ENCODE measurements around the gene MS4A15. TPM values are rescaled to one million over a fixed set of nuclear protein-coding genes. Genes with fewer than 3 reads are reported as not detected.
A peak's percentile ranks its signal among the peaks of the same experiment; 100 is the strongest.

Gene MS4A15
- total and polyA plus RNA-seq, 7 experiments from 2014 or later = not detected

DNA sequence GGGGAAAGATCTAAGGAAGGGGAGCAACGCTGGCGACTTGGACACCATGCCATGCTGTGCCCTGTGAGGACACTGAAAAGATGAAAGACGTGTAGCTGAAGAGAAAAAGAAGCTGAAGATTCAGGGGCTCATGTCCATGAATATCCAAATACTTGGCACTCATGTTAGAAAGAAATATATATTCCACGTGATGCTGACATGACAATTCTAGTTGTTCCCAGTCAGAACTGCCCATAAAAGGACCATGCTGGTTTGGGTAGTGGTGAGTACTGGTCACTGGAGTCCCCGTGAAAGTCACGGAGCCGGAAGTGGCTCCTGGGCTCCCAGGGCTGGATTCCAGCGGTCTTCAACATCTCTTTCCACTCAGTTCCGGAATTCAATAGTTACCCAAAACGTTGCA, 9.9 kb downstream of the MS4A15 start:
- CTCF ChIA-PET = no interaction called here
- H3K9me3 Mint-ChIP-seq = no peaks in the 10 kb centered on the region

GRCh38 chr11:60767388-60767811, 10.7 kb downstream of the MS4A15 start:
- ChIA-PET CTCF (no interaction called here), POLR2A (no interaction called here)
- intact Hi-C loops (cut with micrococcal nuclease) = no loop called here
- Mint-ChIP-seq H3K4me1 (peaks cover 0 to 6% (median 0%) of the 10 kb centered on the region in 7 donors), H3K9me3 (no peaks in the 10 kb centered on the region), H3K36me3 (no peaks in the 10 kb centered on the region), H3K27ac (no peak overlapping the region), H3K27me3 (peaks cover 4 to 34% (median 20%) of the 10 kb centered on the region in 5 donors), H3K4me3 (no peak overlapping the region)
- Histone ChIP-seq H3K27ac (ENCODE audit: low read depth, low read length) (no peak overlapping the region), H3K36me3 (ENCODE audit: control insufficient read depth in 2 of 3, insufficient read depth in 3 of 3, low read length in 3 of 3) (no peaks in the 10 kb centered on the region), H3K9me3 (ENCODE audit: control insufficient read depth in 2 of 3, low read length in 3 of 3) (no peaks in the 10 kb centered on the region), H3K4me3 (ENCODE audit: low read length) (no peak overlapping the region), H3K4me1 (ENCODE audit: control insufficient read depth in 2 of 2, insufficient read depth in 2 of 2, low read length in 2 of 2) (no peaks in the 10 kb centered on the region), H3K27me3 (ENCODE audit: control insufficient read depth in 2 of 2, insufficient read depth in 2 of 2, low read length in 2 of 2) (no peaks in the 10 kb centered on the region)
- DNase-seq = peak in 1 of 9 donors; percentile 48
- ATAC-seq = no peak

More for the DNA sequence above, 9.9 kb downstream of the MS4A15 start:
- no peak for ATAC-seq
- DNase-seq = no peak
- Histone ChIP-seq H3K27ac (ENCODE audit: low read depth, low read length) (no peak overlapping the region), H3K27me3 (ENCODE audit: control insufficient read depth in 2 of 2, insufficient read depth in 2 of 2, low read length in 2 of 2) (no peaks in the 10 kb centered on the region), H3K36me3 (ENCODE audit: control insufficient read depth in 2 of 3, insufficient read depth in 3 of 3, low read length in 3 of 3) (no peaks in the 10 kb centered on the region), H3K9me3 (ENCODE audit: control insufficient read depth in 2 of 3, low read length in 3 of 3) (no peaks in the 10 kb centered on the region), H3K4me1 (ENCODE audit: control insufficient read depth in 2 of 2, insufficient read depth in 2 of 2, low read length in 2 of 2) (no peaks in the 10 kb centered on the region), H3K4me3 (ENCODE audit: low read length) (no peak overlapping the region)
- Mint-ChIP-seq H3K4me3 (no peak overlapping the region), H3K4me1 (peaks cover 0 to 6% (median 0%) of the 10 kb centered on the region in 7 donors), H3K36me3 (no peaks in the 10 kb centered on the region), H3K27me3 (peaks cover 10 to 30% (median 20%) of the 10 kb centered on the region in 5 donors), H3K27ac (no peak overlapping the region)
- POLR2A ChIA-PET = no interaction called here
- intact Hi-C loops (cut with micrococcal nuclease) = no loop called here

DNA sequence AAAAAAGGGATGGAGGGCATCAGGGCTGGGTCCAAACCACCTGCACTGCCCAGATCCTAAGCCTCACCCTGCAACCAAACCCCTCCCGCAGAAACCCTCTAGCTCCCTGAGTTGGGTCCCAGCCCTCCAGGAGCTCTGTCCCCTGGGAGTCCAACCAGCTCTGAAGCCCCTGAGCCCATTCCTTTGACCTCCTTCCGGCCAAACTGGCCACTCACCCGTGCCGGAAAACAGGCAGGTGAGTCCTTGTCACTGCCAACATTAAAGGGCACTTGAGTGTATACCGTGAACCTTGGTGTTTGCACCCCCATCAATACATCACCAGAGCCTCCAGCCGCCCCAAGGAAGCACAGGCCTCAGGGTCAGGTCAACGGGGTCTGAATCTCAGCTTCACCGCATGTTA, 11.5 kb downstream of the MS4A15 start:
- Histone ChIP-seq H3K4me1 (ENCODE audit: control insufficient read depth in 2 of 2, insufficient read depth in 2 of 2, low read length in 2 of 2) (no peaks in the 10 kb centered on the region), H3K9me3 (ENCODE audit: control insufficient read depth in 2 of 3, low read length in 3 of 3) (no peaks in the 10 kb centered on the region), H3K36me3 (ENCODE audit: control insufficient read depth in 2 of 3, insufficient read depth in 3 of 3, low read length in 3 of 3) (no peaks in the 10 kb centered on the region), H3K4me3 (ENCODE audit: low read length) (no peak overlapping the region), H3K27ac (ENCODE audit: low read depth, low read length) (no peak overlapping the region), H3K27me3 (ENCODE audit: control insufficient read depth in 2 of 2, insufficient read depth in 2 of 2, low read length in 2 of 2) (no peaks in the 10 kb centered on the region)
- H3K36me3 Mint-ChIP-seq = no peaks in the 10 kb centered on the region
- H3K4me1 Mint-ChIP-seq = peaks cover 0 to 6% (median 0%) of the 10 kb centered on the region in 7 donors
- ChIA-PET POLR2A (no interaction called here), CTCF (no interaction called here)
- no peak for ATAC-seq
- no peak overlapping the region for H3K4me3 Mint-ChIP-seq
- DNase-seq = no peak
- no peaks in the 10 kb centered on the region for H3K9me3 Mint-ChIP-seq
- intact Hi-C loops (cut with micrococcal nuclease) = no loop called here
- peaks cover 4 to 30% (median 20%) of the 10 kb centered on the region in 5 donors for H3K27me3 Mint-ChIP-seq
- no peak overlapping the region for H3K27ac Mint-ChIP-seq

- H3K27me3 Mint-ChIP-seq = peaks cover 4 to 23% (median 19%) of the 10 kb centered on the region in 5 donors
- Histone ChIP-seq H3K4me1 (ENCODE audit: control insufficient read depth in 2 of 2, insufficient read depth in 2 of 2, low read length in 2 of 2) (no peaks in the 10 kb centered on the region), H3K36me3 (ENCODE audit: control insufficient read depth in 2 of 3, insufficient read depth in 3 of 3, low read length in 3 of 3) (no peaks in the 10 kb centered on the region), H3K27me3 (ENCODE audit: control insufficient read depth in 2 of 2, insufficient read depth in 2 of 2, low read length in 2 of 2) (no peaks in the 10 kb centered on the region), H3K27ac (ENCODE audit: low read depth, low read length) (no peak overlapping the region), H3K9me3 (ENCODE audit: control insufficient read depth in 2 of 3, low read length in 3 of 3) (no peaks in the 10 kb centered on the region), H3K4me3 (ENCODE audit: low read length) (no peak overlapping the region)
- no peak overlapping the region for H3K27ac Mint-ChIP-seq
- H3K4me1 Mint-ChIP-seq = peaks cover 0 to 6% (median under 1%) of the 10 kb centered on the region in 7 donors
- no peak for ATAC-seq
- H3K36me3 Mint-ChIP-seq = no peaks in the 10 kb centered on the region
- no peaks in the 10 kb centered on the region for H3K9me3 Mint-ChIP-seq
- no peak for DNase-seq
- no peak overlapping the region for H3K4me3 Mint-ChIP-seq
- intact Hi-C loops (cut with micrococcal nuclease) = no loop called here
- POLR2A ChIA-PET = no interaction called here
- CTCF ChIA-PET = no interaction called here
Observed at GRCh38 chr11:60769273-60769672, 12.6 kb downstream of the MS4A15 start.

- H3K27me3 ChIP-seq (ENCODE audit: control insufficient read depth in 2 of 2, insufficient read depth in 2 of 2, low read length in 2 of 2) = no peaks in the 10 kb centered on the region
Observed at GRCh38 chr11:60769811-60770210, 13.1 kb downstream of the MS4A15 start.

DNA sequence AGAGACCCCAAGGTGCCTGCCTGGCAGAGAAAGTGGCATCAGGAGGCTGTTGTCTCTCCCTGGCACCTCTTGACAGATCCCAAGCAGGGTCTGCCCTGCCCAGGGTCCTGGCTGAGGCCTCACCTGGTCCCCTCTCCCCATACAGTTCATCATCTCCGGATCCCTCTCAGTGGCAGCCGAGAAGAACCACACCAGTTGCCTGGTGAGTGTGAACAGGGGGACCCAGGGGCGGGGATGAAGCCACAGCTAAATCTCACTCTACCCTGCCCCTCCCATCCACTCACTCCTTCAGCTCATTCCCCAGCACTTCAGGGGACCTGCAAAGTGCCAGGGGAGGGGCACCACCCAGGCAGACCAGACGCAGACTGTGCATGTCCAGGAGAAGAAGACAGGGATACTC, 14.5 kb downstream of the MS4A15 start:
- Histone ChIP-seq H3K4me1 (ENCODE audit: control insufficient read depth in 2 of 2, insufficient read depth in 2 of 2, low read length in 2 of 2) (no peaks in the 10 kb centered on the region), H3K36me3 (ENCODE audit: control insufficient read depth in 2 of 3, insufficient read depth in 3 of 3, low read length in 3 of 3) (no peaks in the 10 kb centered on the region), H3K27ac (ENCODE audit: low read depth, low read length) (no peak overlapping the region), H3K27me3 (ENCODE audit: control insufficient read depth in 2 of 2, insufficient read depth in 2 of 2, low read length in 2 of 2) (no peaks in the 10 kb centered on the region), H3K9me3 (ENCODE audit: control insufficient read depth in 2 of 3, low read length in 3 of 3) (no peaks in the 10 kb centered on the region), H3K4me3 (ENCODE audit: low read length) (no peak overlapping the region)
- H3K4me3 Mint-ChIP-seq = no peak overlapping the region
- H3K27me3 Mint-ChIP-seq = peaks cover 4 to 15% (median 11%) of the 10 kb centered on the region in 5 donors
- no peaks in the 10 kb centered on the region for H3K9me3 Mint-ChIP-seq
- peaks cover 6 to 14% (median 10%) of the 10 kb centered on the region in 7 donors for H3K4me1 Mint-ChIP-seq
- POLR2A ChIA-PET = no interaction called here
- H3K36me3 Mint-ChIP-seq = no peaks in the 10 kb centered on the region
- no peak for DNase-seq
- no peak for ATAC-seq
- CTCF ChIA-PET = no interaction called here
- intact Hi-C loops (cut with micrococcal nuclease) = no loop called here
- H3K27ac Mint-ChIP-seq = no peak overlapping the region

More at GRCh38 chr11:60769811-60770210, 13.1 kb downstream of the MS4A15 start:
- no peaks in the 10 kb centered on the region for H3K4me1 ChIP-seq (ENCODE audit: control insufficient read depth in 2 of 2, insufficient read depth in 2 of 2, low read length in 2 of 2)
- H3K36me3 ChIP-seq (ENCODE audit: control insufficient read depth in 2 of 3, insufficient read depth in 3 of 3, low read length in 3 of 3) = no peaks in the 10 kb centered on the region
- no peaks in the 10 kb centered on the region for H3K9me3 ChIP-seq (ENCODE audit: control insufficient read depth in 2 of 3, low read length in 3 of 3)
- Mint-ChIP-seq H3K27ac (no peak overlapping the region), H3K36me3 (no peaks in the 10 kb centered on the region), H3K9me3 (no peaks in the 10 kb centered on the region), H3K27me3 (peaks cover 4 to 20% (median 17%) of the 10 kb centered on the region in 5 donors), H3K4me1 (peaks cover 2 to 6% (median 6%) of the 10 kb centered on the region in 7 donors), H3K4me3 (no peak overlapping the region)
- DNase-seq (no peak), ATAC-seq (no peak)
- POLR2A ChIA-PET = no interaction called here
- CTCF ChIA-PET = no interaction called here
- no peak overlapping the region for H3K4me3 ChIP-seq (ENCODE audit: low read length)
- no peak overlapping the region for H3K27ac ChIP-seq (ENCODE audit: low read depth, low read length)
- intact Hi-C loops (cut with micrococcal nuclease) = no loop called here

GRCh38 chr11:60771879-60772525, 15.3 kb downstream of the MS4A15 start:
- H3K4me1 ChIP-seq (ENCODE audit: control insufficient read depth in 2 of 2, insufficient read depth in 2 of 2, low read length in 2 of 2) = no peaks in the 10 kb centered on the region
- Mint-ChIP-seq H3K36me3 (no peaks in the 10 kb centered on the region), H3K27ac (peak overlapping the region in 1 of 9 donors; percentile 85), H3K4me1 (peaks cover 5 to 14% (median 10%) of the 10 kb centered on the region in 7 donors), H3K27me3 (peaks cover 2 to 8% (median 3%) of the 10 kb centered on the region in 5 donors), H3K9me3 (no peaks in the 10 kb centered on the region), H3K4me3 (no peak overlapping the region)
- no peaks in the 10 kb centered on the region for H3K27me3 ChIP-seq (ENCODE audit: control insufficient read depth in 2 of 2, insufficient read depth in 2 of 2, low read length in 2 of 2)
- POLR2A ChIA-PET = no interaction called here
- CTCF ChIA-PET = no interaction called here
- H3K36me3 ChIP-seq (ENCODE audit: control insufficient read depth in 2 of 3, insufficient read depth in 3 of 3, low read length in 3 of 3) = no peaks in the 10 kb centered on the region
- H3K4me3 ChIP-seq (ENCODE audit: low read length) = no peak overlapping the region
- intact Hi-C loops (cut with micrococcal nuclease) = no loop called here
- ATAC-seq (no peak), DNase-seq (no peak)
- no peak overlapping the region for H3K27ac ChIP-seq (ENCODE audit: low read depth, low read length)
- H3K9me3 ChIP-seq (ENCODE audit: control insufficient read depth in 2 of 3, low read length in 3 of 3) = no peaks in the 10 kb centered on the region
